Measurements from ENCODE around the gene HSD17B3.
"Not testable (repeated sequence)": the region's sequence is repeated elsewhere in the genome, so short reads cannot be mapped to it uniquely, and the experiment has no call there.

Gene HSD17B3

GRCh38 chr9:96193236-96193755 is 108.7 kb downstream of the HSD17B3 start:
- no peak for DNase-seq (ENCODE audit: low spot score)

GRCh38 chr9:96192710-96193109 is 109.3 kb downstream of the HSD17B3 start:
- DNase-seq (ENCODE audit: low spot score) = no peak

GRCh38 chr9:96189995-96190394 is 112.0 kb downstream of the HSD17B3 start:
- DNase-seq (ENCODE audit: low spot score) = no peak

GRCh38 chr9:96189581-96189980 is 112.4 kb downstream of the HSD17B3 start:
- DNase-seq (ENCODE audit: low spot score) = not testable (repeated sequence)

- no peak for DNase-seq (ENCODE audit: low spot score)
Measured at GRCh38 chr9:96188571-96188970, 113.4 kb downstream of the HSD17B3 start.

GRCh38 chr9:96187151-96187555 is 114.8 kb downstream of the HSD17B3 start:
- DNase-seq (ENCODE audit: low spot score) = peak; percentile 55

- peak; percentile 58 for DNase-seq (ENCODE audit: low spot score)
Measured at GRCh38 chr9:96186591-96187011, 115.4 kb downstream of the HSD17B3 start.

GRCh38 chr9:96185518-96186156 is 116.3 kb downstream of the HSD17B3 start:
- no peak for DNase-seq (ENCODE audit: low spot score)

Data from HuH-7 (cell line).